Astrocyte of the spinal cord (primary cell): ENCODE measurements around the gene CABS1.

Source experiments
- DNase-seq: peaks from one replicate; pipeline ENCODE4 v3.0.0; 2011; ENCODE audit warnings: low read depth, low spot score
- H3K4me3 ChIP-seq: 2 replicates; pipeline ENCODE4 v1.5.1; 2011; ENCODE audit warnings: low read depth, mild to moderate bottlenecking, low read length, moderate library complexity
- CTCF ChIP-seq: IDR thresholded peaks from 2 replicates; pipeline ENCODE4 v1.5.1; 2012; ENCODE audit warnings: low read depth, mild to moderate bottlenecking, low read length, inconsistent platforms
- in situ Hi-C: cut with HindIII; loops from 2 replicates; pipeline ENCODE4 v1.10.0; 2017; ENCODE audit warnings: low sequenced_read_pairs

The CABS1 gene

GRCh38 chr4:70337886-70338420 lies 3.2 kb downstream of the CABS1 start:
- in situ Hi-C loops = no loop called here
- TF ChIP-seq CTCF = no peak
- no peak for DNase-seq
- no peak overlapping the region for H3K4me3 ChIP-seq

- TF ChIP-seq CTCF = no peak
- no peak overlapping the region for H3K4me3 ChIP-seq
- in situ Hi-C loops = no loop called here
- no peak for DNase-seq
These were observed 21.4 kb downstream of the CABS1 start for GRCh38 chr4:70356185-70356584.

GRCh38 chr4:70359115-70359661 lies 24.4 kb downstream of the CABS1 start:
- DNase-seq = no peak
- H3K4me3 ChIP-seq = no peak overlapping the region
- in situ Hi-C loops = no loop called here
- no peak for TF ChIP-seq CTCF

GRCh38 chr4:70360460-70360859 lies 25.7 kb downstream of the CABS1 start, which contains the start of gene SMR3A:
TSS of gene SMR3A (plus strand) at chr4:70360760. CDS start at chr4:70362116, 1,356 bp downstream.
- no peak within 1 kb of the TSS for H3K4me3 ChIP-seq

GRCh38 chr4:70364002-70364401 lies 29.2 kb downstream of the CABS1 start:
- in situ Hi-C loops = no loop called here
- no peak overlapping the region for H3K4me3 ChIP-seq
- no peak for DNase-seq
- TF ChIP-seq CTCF = no peak

More at GRCh38 chr4:70360460-70360859, 25.7 kb downstream of the CABS1 start, which contains the start of gene SMR3A:
- no peak for DNase-seq
- in situ Hi-C loops = no loop called here
- no peak for TF ChIP-seq CTCF

- in situ Hi-C loops = no loop called here
- H3K4me3 ChIP-seq = no peak overlapping the region
- TF ChIP-seq CTCF = no peak
- DNase-seq = no peak
These were observed 30.7 kb downstream of the CABS1 start for GRCh38 chr4:70365479-70365878.

- in situ Hi-C loops = no loop called here
- no peak for TF ChIP-seq CTCF
- DNase-seq = no peak
- H3K4me3 ChIP-seq = no peak overlapping the region
These were observed 33.0 kb downstream of the CABS1 start for GRCh38 chr4:70367813-70368212.
